Thymus (tissue), 14 donors: Measurements from ENCODE around the gene CCDC183. TPM values are rescaled to one million over a fixed set of nuclear protein-coding genes. Genes with fewer than 3 reads are reported as not detected.

Experiments
- DNase-seq, 9 donors: peaks; one replicate each; pipeline ENCODE4 v3.0.0-alpha.2; 2013; ENCODE audit warnings: low spot score in 9 of 9, low read depth in 6 of 9, missing footprints in 1 of 9
- H3K27ac ChIP-seq, 2 donors: one replicate each; pipeline ENCODE4 v1.5.1; 2013; ENCODE audit warnings: control low read depth in 1 of 2, low read depth in 1 of 2, low read length in 1 of 2, mild to moderate bottlenecking in 1 of 2, moderate library complexity in 1 of 2
- H3K27me3 ChIP-seq, 2 donors: one replicate each; pipeline ENCODE4 v1.5.1; 2013; ENCODE audit warnings: low read length in 1 of 2; ENCODE audit not compliant: control insufficient read depth in 2 of 2, insufficient read depth in 1 of 2
- H3K36me3 ChIP-seq, 2 donors: one replicate each; pipeline ENCODE4 v1.5.1; 2013; ENCODE audit warnings: low read length in 1 of 2, mild to moderate bottlenecking in 1 of 2, moderate library complexity in 1 of 2; ENCODE audit not compliant: control insufficient read depth in 2 of 2, insufficient read depth in 2 of 2
- H3K4me1 ChIP-seq, 2 donors: one replicate each; pipeline ENCODE4 v1.5.1; 2013; ENCODE audit warnings: low read length in 2 of 2; ENCODE audit not compliant: control insufficient read depth in 2 of 2, insufficient read depth in 2 of 2
- H3K4me3 ChIP-seq, 2 donors: one replicate each; pipeline ENCODE4 v1.5.1; 2013; ENCODE audit warnings: low read length in 2 of 2, control low read depth in 1 of 2, mild to moderate bottlenecking in 1 of 2
- H3K9me3 ChIP-seq, 2 donors: one replicate each; pipeline ENCODE4 v1.5.1; 2013; ENCODE audit warnings: low read length in 1 of 2, mild to moderate bottlenecking in 1 of 2; ENCODE audit not compliant: control insufficient read depth in 2 of 2, insufficient read depth in 1 of 2
- WGBS: extraction: QIAGEN DNeasy Blood & Tissue Kit; methylation state at CpG from one replicate; pipeline ENCODE4 v1.1.7; 2013; 5-methylcytosine and 5-hydroxymethylcytosine counted together
- long read RNA-seq, 10 donors: transcript quantifications; one replicate each; lab custom pipeline, GENCODE V29; 2026
- polyA plus RNA-seq: library from polyadenylated mRNA; stranded (reverse); fragments of 200-250 nt; gene quantifications from one replicate; pipeline ENCODE4 v1.2.3, GENCODE V29; 2013
- total RNA-seq: library from RNA; stranded (reverse); fragments of 120-200 nt; gene quantifications from one replicate; pipeline ENCODE4 v1.2.4, GENCODE V29; 2013
- donor health status: healthy.

The CCDC183 gene
- total RNA-seq (3.2 TPM), polyA plus RNA-seq (5.0 TPM)
- long read RNA-seq, donor 1, result 0 reads
- long read RNA-seq, donor 2, result 0 reads
- long read RNA-seq, donor 3, result 0 reads
- long read RNA-seq, donor 4, result 0 reads
- long read RNA-seq, donor 5, partial matches to known transcripts, result 9 of 9 reads
- long read RNA-seq, donor 5, other reads (novel, unspliced or antisense), result 0 of 9 reads
- long read RNA-seq, donor 6, result 0 reads
- long read RNA-seq, donor 7, result 0 reads
- long read RNA-seq, donor 8, result 0 reads
- long read RNA-seq, donor 9, partial matches to known transcripts, result 5 of 5 reads
- long read RNA-seq, donor 9, other reads (novel, unspliced or antisense), result 0 of 5 reads
- long read RNA-seq, donor 10, result 0 reads

- Histone ChIP-seq H3K4me3 (peak within 1 kb of the TSS; percentile 11 to 13), H3K4me1 (peaks cover 42 to 88% of the 10 kb centered on the region in 2 donors), H3K9me3 (peaks cover 0 to 10% of the 10 kb centered on the region in 2 donors), H3K27ac (peak within 1 kb of the TSS; percentile 84 to 99), H3K27me3 (peaks cover 0 to 27% of the 10 kb centered on the region in 2 donors), H3K36me3 (peaks cover 12 to 18% of the 10 kb centered on the region in 2 donors)
- 60% methylated on average over 5 of the region's 5 CpGs for WGBS
- DNase-seq, result no peak
These were observed at the start of gene CCDC183 for GRCh38 chr9:136796238-136796774. Gene CCDC183 (plus strand): TSS chr9:136796338. CDS start chr9:136796398, 60 bp downstream.

GRCh38 chr9:136746621-136747020 is 49.5 kb upstream of the CCDC183 start:
- no peak overlapping the region for H3K4me3 ChIP-seq
- H3K36me3 ChIP-seq, result no peaks in the 10 kb centered on the region
- no peak for DNase-seq
- peaks cover 0 to 23% of the 10 kb centered on the region in 2 donors for H3K27me3 ChIP-seq
- WGBS, result 95% methylated on average over 18 of the region's 18 CpGs
- peaks cover 1 to 20% of the 10 kb centered on the region in 2 donors for H3K4me1 ChIP-seq
- no peak overlapping the region for H3K27ac ChIP-seq
- H3K9me3 ChIP-seq, result peaks cover 0 to 4% of the 10 kb centered on the region in 2 donors

- no peak overlapping the region for H3K27ac ChIP-seq
- DNase-seq, result no peak
- no peak overlapping the region for H3K4me3 ChIP-seq
- 97% methylated on average over 22 of the region's 22 CpGs for WGBS
- peaks cover 0 to 12% of the 10 kb centered on the region in 2 donors for H3K4me1 ChIP-seq
- peaks cover 0 to 5% of the 10 kb centered on the region in 2 donors for H3K9me3 ChIP-seq
- H3K36me3 ChIP-seq, result no peaks in the 10 kb centered on the region
- H3K27me3 ChIP-seq, result peaks cover 0 to 15% of the 10 kb centered on the region in 2 donors
These were observed 48.7 kb upstream of the CCDC183 start for GRCh38 chr9:136747161-136748060.

- Histone ChIP-seq H3K27ac (no peak within 1 kb of the TSS), H3K9me3 (peaks cover 0 to 7% of the 10 kb centered on the region in 2 donors), H3K36me3 (no peaks in the 10 kb centered on the region), H3K27me3 (peaks cover 0 to 8% of the 10 kb centered on the region in 2 donors), H3K4me3 (no peak within 1 kb of the TSS), H3K4me1 (peaks cover 0 to 6% of the 10 kb centered on the region in 2 donors)
- WGBS, result 83% methylated on average over 8 of the region's 8 CpGs
- no peak for DNase-seq
These were observed 47.9 kb upstream of the CCDC183 start, which contains the start of gene LCN6 for GRCh38 chr9:136748201-136748600. Gene LCN6 (minus strand): TSS chr9:136748525. CDS start chr9:136748483, 42 bp downstream.

GRCh38 chr9:136748666-136749611 is 47.2 kb upstream of the CCDC183 start:
- Histone ChIP-seq H3K9me3 (peaks cover 0 to 15% of the 10 kb centered on the region in 2 donors), H3K4me3 (no peak overlapping the region), H3K27ac (no peak overlapping the region), H3K36me3 (no peaks in the 10 kb centered on the region), H3K27me3 (peaks cover 0 to 9% of the 10 kb centered on the region in 2 donors), H3K4me1 (peaks cover 0 to 6% of the 10 kb centered on the region in 2 donors)
- 73% methylated on average over 21 of the region's 21 CpGs for WGBS
- DNase-seq, result no peak

GRCh38 chr9:136750526-136750925 is 45.6 kb upstream of the CCDC183 start:
- Histone ChIP-seq H3K9me3 (peaks cover 0 to 18% of the 10 kb centered on the region in 2 donors), H3K27ac (no peak overlapping the region), H3K4me3 (no peak overlapping the region), H3K4me1 (peaks cover 0 to 6% of the 10 kb centered on the region in 2 donors), H3K36me3 (no peaks in the 10 kb centered on the region), H3K27me3 (peaks cover 0 to 8% of the 10 kb centered on the region in 2 donors)
- DNase-seq, result no peak
- 77% methylated on average over 2 of the region's 2 CpGs for WGBS

- no peaks in the 10 kb centered on the region for H3K36me3 ChIP-seq
- H3K9me3 ChIP-seq, result peaks cover 0 to 26% of the 10 kb centered on the region in 2 donors
- no peak overlapping the region for H3K27ac ChIP-seq
- H3K4me3 ChIP-seq, result no peak overlapping the region
- peaks cover 0 to 6% of the 10 kb centered on the region in 2 donors for H3K4me1 ChIP-seq
- 90% methylated on average over 1 of the region's 1 CpG for WGBS
- DNase-seq, result no peak
- H3K27me3 ChIP-seq, result peaks cover 0 to 8% of the 10 kb centered on the region in 2 donors
These were observed 44.9 kb upstream of the CCDC183 start for GRCh38 chr9:136751244-136751643.

DNA sequence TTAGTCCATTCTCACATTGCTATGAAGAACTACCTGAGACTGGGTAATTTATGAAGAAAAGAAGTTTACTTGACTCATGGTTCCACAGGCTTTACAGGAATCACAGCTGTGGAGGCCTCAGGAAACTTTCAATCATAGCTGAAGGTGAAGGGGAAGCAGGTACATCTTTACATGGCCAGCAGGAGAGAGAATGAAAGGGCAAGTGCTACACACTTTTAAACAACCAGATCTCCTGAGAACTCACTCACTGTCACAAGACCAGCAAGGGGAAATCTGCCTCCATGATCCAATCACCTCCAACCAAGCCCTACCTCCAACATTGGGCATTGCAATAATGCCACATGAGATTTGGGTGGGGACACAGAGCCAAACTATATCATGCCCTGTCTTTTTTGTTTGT is 44.3 kb upstream of the CCDC183 start:
- Histone ChIP-seq H3K4me1 (peaks cover 0 to 6% of the 10 kb centered on the region in 2 donors), H3K27ac (no peak overlapping the region), H3K4me3 (no peak overlapping the region), H3K9me3 (peaks cover 0 to 31% of the 10 kb centered on the region in 2 donors), H3K27me3 (peaks cover 0 to 8% of the 10 kb centered on the region in 2 donors), H3K36me3 (no peaks in the 10 kb centered on the region)
- no peak for DNase-seq
